Endothelial cell of coronary artery (primary cell): ENCODE measurements around the gene PDZK1. TPM values are rescaled to one million over a fixed set of nuclear protein-coding genes. Genes with fewer than 3 reads are reported as not detected.

Source experiments
- total RNA-seq: library from RNA; depleted of rRNA; stranded (reverse); fragments of >200 nt; gene quantifications from 2 replicates; pipeline ENCODE4 v1.2.3, GENCODE V29; 2014

The PDZK1 gene
- 0.09 and 0.19 TPM in 2 replicates for total RNA-seq

GRCh38 chr1:145707183-145707867, at the start of gene PDZK1:
PDZK1 (minus strand) TSS chr1:145707368; CDS start chr1:145688021, 19,347 bp downstream.

GRCh38 chr1:145719230-145720079, 12.3 kb upstream of the PDZK1 start, which contains the start of gene CD160:
CD160 (plus strand) TSS chr1:145719499; CDS start chr1:145728328, 8,829 bp downstream.

Other genes starting within 250 kb of the PDZK1 start
- 22.7 and 23.0 TPM in 2 replicates for gene GPR89A, start 99.4 kb downstream of the PDZK1 start, total RNA-seq
- not detected in 2 replicates for gene CD160, start 12.1 kb upstream of the PDZK1 start, total RNA-seq
- gene RNF115, start 116.7 kb upstream of the PDZK1 start, total RNA-seq: 12.8 and 13.4 TPM in 2 replicates
- gene POLR3C, start 116.8 kb upstream of the PDZK1 start, total RNA-seq: 26.2 and 27.8 TPM in 2 replicates
- gene NUDT17, start 138.3 kb upstream of the PDZK1 start, total RNA-seq: 1.2 and 2.0 TPM in 2 replicates
- 5.7 and 9.4 TPM in 2 replicates for gene PIAS3, start 151.7 kb upstream of the PDZK1 start, total RNA-seq
- gene ANKRD35, start 178.5 kb upstream of the PDZK1 start, total RNA-seq: 0.28 and 0.81 TPM in 2 replicates
- 27.6 and 32.7 TPM in 2 replicates for gene ITGA10, start 202.7 kb upstream of the PDZK1 start, total RNA-seq
- gene PEX11B, start 211.3 kb upstream of the PDZK1 start, total RNA-seq: 24.5 and 25.9 TPM in 2 replicates
- 153 and 236 TPM in 2 replicates for gene RBM8A, start 220.1 kb upstream of the PDZK1 start, total RNA-seq